Ascending aorta (tissue), 2 donors: ENCODE results near the gene PIH1D2. TPM values are rescaled to one million over a fixed set of nuclear protein-coding genes. Genes with fewer than 3 reads are reported as not detected.

Source experiments
- DNase-seq, 2 donors: peaks; one replicate each; pipeline ENCODE4 v3.0.0-alpha.2; 2019; ENCODE audit warnings: low spot score in 2 of 2
- H3K27ac ChIP-seq, 2 donors: fragments of 200-600 bp; sonication (generic); one replicate each; pipeline ENCODE4 v1.5.1; 2016 to 2017; ENCODE audit warnings: mild to moderate bottlenecking in 1 of 2
- H3K27me3 ChIP-seq: fragments of 200-600 bp; sonication (generic); one replicate; pipeline ENCODE4 v1.5.1; 2017
- H3K36me3 ChIP-seq, 2 donors: fragments of 200-600 bp; sonication (generic); one replicate each; pipeline ENCODE4 v1.5.1; 2016
- H3K4me1 ChIP-seq, 2 donors: fragments of 200-600 bp; sonication (generic); one replicate each; pipeline ENCODE4 v1.5.1; 2016 to 2017; ENCODE audit warnings: mild to moderate bottlenecking in 1 of 2
- H3K4me3 ChIP-seq, 2 donors: fragments of 200-600 bp; sonication (generic); one replicate each; pipeline ENCODE4 v1.5.1; 2016 to 2017; ENCODE audit warnings: mild to moderate bottlenecking in 1 of 2
- H3K9me3 ChIP-seq, 2 donors: fragments of 200-600 bp; sonication (generic); one replicate each; pipeline ENCODE4 v1.5.1; 2016
- intact Hi-C: fragments of 100-400 bp; cut with DNase I; formaldehyde crosslinking; loops from one replicate; pipeline ENCODE4 v1.15.1; 2023
- total RNA-seq: library from RNA; depleted of rRNA; stranded (reverse); fragments of >200 nt; gene quantifications from one replicate; pipeline ENCODE4 v1.1.0, GENCODE V29; 2016
- TF ChIP-seq, protein P1 (sequence below), 3 experiments: fragments of 200-600 bp in 2 of 3; fragments of 450-650 bp in 1 of 3; sonication (generic) in 2 of 3; IDR thresholded peaks; one replicate each; pipeline ENCODE4 v1.5.1; 2016 to 2019; ENCODE audit warnings: antibody characterized with exemption in 3 of 3, mild to moderate bottlenecking in 1 of 3, moderate library complexity in 1 of 3

Gene PIH1D2, protein sequence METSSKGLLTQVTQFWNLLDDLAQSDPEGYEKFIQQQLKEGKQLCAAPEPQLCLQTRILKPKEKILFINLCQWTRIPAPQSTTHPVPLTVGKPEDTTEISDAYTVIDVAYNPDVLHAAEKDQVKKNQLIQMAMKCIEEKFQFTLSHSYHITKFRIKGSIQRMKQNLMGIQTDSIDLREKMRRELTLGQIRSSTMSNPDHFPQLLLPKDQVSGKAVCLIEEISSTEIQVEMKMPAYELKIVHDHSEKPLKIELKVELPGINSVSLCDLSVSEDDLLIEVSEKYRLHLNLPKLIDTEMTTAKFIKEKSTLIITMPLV
- not detected for total RNA-seq

DNA sequence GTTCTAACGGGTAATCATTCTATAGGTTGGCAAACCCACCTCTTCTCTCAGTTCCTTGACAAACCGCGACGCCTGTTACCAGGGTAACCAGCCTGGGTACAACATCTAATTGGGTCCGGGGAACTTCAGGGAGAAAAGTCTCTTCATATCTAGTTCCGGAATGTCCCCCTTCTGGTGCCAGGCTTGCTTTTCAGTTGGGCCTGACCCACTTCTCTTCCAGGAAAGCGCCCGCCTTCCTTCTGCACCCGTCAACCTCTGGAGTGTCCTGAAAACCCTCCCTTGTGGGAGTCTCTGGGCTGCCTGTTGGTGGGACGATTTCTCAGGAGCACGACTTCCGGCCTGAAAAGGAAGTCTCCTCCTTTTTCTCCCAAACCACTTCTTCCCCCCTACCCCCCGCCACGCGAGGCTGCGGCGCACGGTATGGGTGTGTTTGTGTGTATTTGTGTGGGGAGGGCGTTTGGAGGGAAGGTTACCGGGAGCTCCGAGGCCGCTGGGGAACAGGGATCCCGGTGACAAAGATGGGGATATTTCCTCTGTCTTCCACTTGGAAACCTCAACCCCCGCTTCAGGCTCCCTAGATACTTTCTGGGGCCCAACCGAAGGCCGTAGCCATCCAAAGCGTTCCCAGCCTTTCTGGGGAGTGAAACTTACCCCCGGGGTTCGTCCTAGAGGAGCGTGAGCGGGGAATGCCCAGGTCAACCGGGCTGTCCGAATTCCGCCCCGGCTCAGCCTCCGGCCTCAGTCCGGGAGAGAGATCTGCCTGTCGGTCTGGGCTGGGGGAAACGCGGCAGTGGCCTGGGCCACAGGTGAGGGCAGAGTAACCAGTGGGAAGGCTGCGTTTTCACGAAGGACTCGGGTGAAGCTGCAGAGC, at the start of gene PIH1D2, which contains the start of gene NKAPD1:
Gene PIH1D2 (minus strand): TSS at position 77 of the 871 bp plus-strand sequence. CDS start 843 bp downstream, outside the sequence.
Gene NKAPD1 (plus strand): TSS at position 359 of the 871 bp plus-strand sequence. CDS start 1,276 bp downstream, outside the sequence.
- Histone ChIP-seq H3K27me3 (no peaks in the 10 kb centered on the region), H3K4me1 (peaks cover 0 to 6% of the 10 kb centered on the region in 2 donors), H3K36me3 (peaks cover 19 to 33% of the 10 kb centered on the region in 2 donors), H3K9me3 (no peaks in the 10 kb centered on the region), H3K27ac (peak within 1 kb of the TSS; percentile 87 to 92), H3K4me3 (peak within 1 kb of the TSS; percentile 78 to 82)
- intact Hi-C loops, result loop anchor here (1.0 to 10.0 kb wide), 5 partner anchors 12 to 1241 kb away; partner anchors contain the start of genes ALG9, SDHD, TIMM8B and TTC12
- DNase-seq, result peak; percentile 26 to 91
- TF ChIP-seq, protein P1, sequence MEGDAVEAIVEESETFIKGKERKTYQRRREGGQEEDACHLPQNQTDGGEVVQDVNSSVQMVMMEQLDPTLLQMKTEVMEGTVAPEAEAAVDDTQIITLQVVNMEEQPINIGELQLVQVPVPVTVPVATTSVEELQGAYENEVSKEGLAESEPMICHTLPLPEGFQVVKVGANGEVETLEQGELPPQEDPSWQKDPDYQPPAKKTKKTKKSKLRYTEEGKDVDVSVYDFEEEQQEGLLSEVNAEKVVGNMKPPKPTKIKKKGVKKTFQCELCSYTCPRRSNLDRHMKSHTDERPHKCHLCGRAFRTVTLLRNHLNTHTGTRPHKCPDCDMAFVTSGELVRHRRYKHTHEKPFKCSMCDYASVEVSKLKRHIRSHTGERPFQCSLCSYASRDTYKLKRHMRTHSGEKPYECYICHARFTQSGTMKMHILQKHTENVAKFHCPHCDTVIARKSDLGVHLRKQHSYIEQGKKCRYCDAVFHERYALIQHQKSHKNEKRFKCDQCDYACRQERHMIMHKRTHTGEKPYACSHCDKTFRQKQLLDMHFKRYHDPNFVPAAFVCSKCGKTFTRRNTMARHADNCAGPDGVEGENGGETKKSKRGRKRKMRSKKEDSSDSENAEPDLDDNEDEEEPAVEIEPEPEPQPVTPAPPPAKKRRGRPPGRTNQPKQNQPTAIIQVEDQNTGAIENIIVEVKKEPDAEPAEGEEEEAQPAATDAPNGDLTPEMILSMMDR (IDR thresholded peaks at IDR 0.05), result peak in 1 of 3 experiments; percentile 6

DNA sequence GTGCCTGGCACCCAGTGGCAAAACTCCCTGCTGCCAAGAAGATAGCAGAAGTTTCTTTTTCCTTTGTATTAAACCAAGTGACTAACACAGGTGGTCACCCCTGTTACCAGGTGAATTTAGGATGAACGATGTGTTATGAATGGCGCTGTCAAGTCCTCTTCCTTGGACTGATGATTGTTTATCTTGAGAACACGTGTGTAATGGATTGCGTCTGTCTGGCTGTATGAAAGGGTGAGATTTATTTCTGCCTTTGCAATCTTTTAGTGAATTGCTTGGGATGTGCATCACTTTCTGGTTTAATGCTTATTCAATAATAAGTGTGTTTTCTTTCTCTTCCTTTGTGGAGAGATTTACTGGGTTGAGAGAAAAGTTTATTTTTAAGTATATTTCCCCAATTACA, 49.3 kb upstream of the PIH1D2 start:
- TF ChIP-seq, protein P1 (IDR thresholded peaks at IDR 0.05), result no peak
- intact Hi-C loops, result no loop called here
- no peaks in the 10 kb centered on the region for H3K36me3 ChIP-seq
- H3K4me3 ChIP-seq, result no peak overlapping the region
- no peak overlapping the region for H3K27ac ChIP-seq
- H3K27me3 ChIP-seq, result no peaks in the 10 kb centered on the region
- H3K4me1 ChIP-seq, result no peaks in the 10 kb centered on the region
- DNase-seq, result no peak
- H3K9me3 ChIP-seq, result no peaks in the 10 kb centered on the region

DNA sequence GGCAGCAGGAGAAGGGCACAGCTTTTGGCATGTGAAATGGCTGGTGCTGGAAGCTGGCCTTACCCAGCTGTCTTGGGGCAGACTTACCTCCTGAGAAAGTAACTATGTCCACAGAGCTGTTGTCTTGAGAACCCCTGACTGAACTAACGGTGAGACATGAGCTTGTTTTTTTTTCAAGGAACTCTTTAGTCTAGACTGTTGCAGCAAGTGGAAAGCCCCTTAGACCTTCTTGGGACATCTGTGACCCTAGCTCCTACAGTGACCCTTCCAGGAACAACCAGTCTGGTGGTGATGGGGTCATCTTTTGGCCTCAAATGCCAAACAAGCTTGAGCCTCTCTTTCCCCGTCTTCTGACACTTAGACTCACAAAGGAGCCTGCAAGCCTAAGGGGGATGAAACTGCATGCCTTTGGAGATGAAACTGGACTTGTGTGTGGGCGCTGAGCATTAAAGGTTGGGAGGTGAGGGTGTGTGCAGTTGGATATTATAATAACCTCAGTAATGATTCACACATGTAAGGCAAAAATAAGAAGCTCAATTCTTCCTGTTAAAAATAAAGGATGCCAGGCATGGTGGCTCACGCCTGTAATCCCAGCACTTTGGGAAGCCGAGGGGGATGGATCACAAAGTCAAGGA, 48.3 kb upstream of the PIH1D2 start:
- intact Hi-C loops, result no loop called here
- no peaks in the 10 kb centered on the region for H3K36me3 ChIP-seq
- no peak for DNase-seq
- no peaks in the 10 kb centered on the region for H3K9me3 ChIP-seq
- H3K4me1 ChIP-seq, result no peaks in the 10 kb centered on the region
- TF ChIP-seq, protein P1 (IDR thresholded peaks at IDR 0.05), result no peak
- no peaks in the 10 kb centered on the region for H3K27me3 ChIP-seq
- no peak overlapping the region for H3K4me3 ChIP-seq
- no peak overlapping the region for H3K27ac ChIP-seq

DNA sequence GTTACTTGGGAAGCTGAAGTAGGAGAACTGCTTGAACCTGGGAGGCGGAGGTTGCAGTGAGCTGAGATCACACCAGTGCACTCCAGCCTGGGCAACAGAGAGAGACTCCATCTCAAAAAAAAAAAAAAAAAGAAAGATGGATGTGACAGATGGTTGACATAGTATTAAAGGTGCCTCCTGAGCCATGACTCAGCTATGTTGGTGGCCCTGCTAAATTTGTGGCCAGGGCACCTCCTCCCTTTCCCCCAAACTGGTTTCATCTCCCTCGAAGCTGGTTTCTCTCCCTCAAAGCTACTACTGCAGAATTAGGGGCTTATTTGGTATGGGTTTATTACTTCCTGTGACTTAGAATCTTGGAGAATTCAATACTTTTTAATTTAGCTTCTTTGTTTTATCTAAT, 44.4 kb upstream of the PIH1D2 start:
- no peaks in the 10 kb centered on the region for H3K36me3 ChIP-seq
- H3K9me3 ChIP-seq, result no peaks in the 10 kb centered on the region
- DNase-seq, result no peak
- no peak overlapping the region for H3K27ac ChIP-seq
- no peak overlapping the region for H3K4me3 ChIP-seq
- TF ChIP-seq, protein P1 (IDR thresholded peaks at IDR 0.05), result no peak
- H3K27me3 ChIP-seq, result no peaks in the 10 kb centered on the region
- intact Hi-C loops, result loop anchor here (5.0 kb wide), 1 partner anchor 159 kb away; no protein-coding TSS in a partner anchor
- peaks cover 0 to 4% of the 10 kb centered on the region in 2 donors for H3K4me1 ChIP-seq

DNA sequence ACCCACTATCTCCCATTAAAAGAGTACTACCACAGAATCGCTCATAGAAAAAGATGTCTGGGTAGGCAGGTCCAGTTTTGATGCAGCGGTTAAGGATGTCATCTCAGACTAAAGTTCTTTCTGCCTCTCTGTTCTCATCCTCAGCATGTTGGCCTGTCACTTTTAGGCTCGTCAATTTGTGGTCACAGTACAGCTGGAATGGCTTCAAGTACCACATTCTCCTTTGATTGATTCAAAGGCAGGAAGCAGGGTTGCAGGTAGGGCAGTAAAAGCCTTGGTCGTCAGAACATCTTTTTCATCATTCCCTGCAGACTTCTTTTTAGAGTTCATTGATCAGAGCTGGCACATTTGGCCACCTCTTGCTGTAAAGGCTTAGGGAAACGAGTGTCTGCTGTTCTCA, 41.6 kb upstream of the PIH1D2 start:
- H3K4me1 ChIP-seq, result peaks cover 0 to 4% of the 10 kb centered on the region in 2 donors
- no peak for DNase-seq
- H3K27ac ChIP-seq, result no peak overlapping the region
- intact Hi-C loops, result loop anchor here (5.0 kb wide), 1 partner anchor 162 kb away; no protein-coding TSS in a partner anchor
- no peaks in the 10 kb centered on the region for H3K9me3 ChIP-seq
- H3K27me3 ChIP-seq, result no peaks in the 10 kb centered on the region
- no peak overlapping the region for H3K4me3 ChIP-seq
- TF ChIP-seq, protein P1 (IDR thresholded peaks at IDR 0.05), result no peak
- H3K36me3 ChIP-seq, result no peaks in the 10 kb centered on the region
